ENCODE measurements around the gene VMP1. TPM values are rescaled to one million over a fixed set of nuclear protein-coding genes. Genes with fewer than 3 reads are reported as not detected.

VMP1 gene
- total and polyA plus RNA-seq, 2 of the 13 experiments (the other 11 are each of a cell fraction or from before 2014, with no cell fraction given): 186 to 271 TPM

- no peak for TF ChIP-seq ZNF280D (CRISPR knock-in tag; IDR thresholded peaks at IDR 0.05)
- TF ChIP-seq FOSL1 (CRISPR knock-in tag; IDR thresholded peaks at IDR 0.05; ENCODE audit: borderline replicate concordance): peak; percentile 92
- no peak for TF ChIP-seq E2F5 (CRISPR knock-in tag; conservative IDR thresholded peaks at IDR 0.05)
- peak; percentile 43; the same call in 1 of the 2 replicates for TF ChIP-seq FOXJ3 (CRISPR knock-in tag; IDR thresholded peaks at IDR 0.05; ENCODE audit: borderline replicate concordance)
- no peak for TF ChIP-seq CSRNP1 (CRISPR knock-in tag; IDR thresholded peaks at IDR 0.05)
- TF ChIP-seq YEATS4 (CRISPR knock-in tag; IDR thresholded peaks at IDR 0.05; ENCODE audit: borderline replicate concordance): no peak
- TF ChIP-seq ZNF230 (CRISPR knock-in tag; IDR thresholded peaks at IDR 0.05): no peak
- TF ChIP-seq FOXP1 (IDR thresholded peaks at IDR 0.05): no peak
- TF ChIP-seq FOXP1 (CRISPR knock-in tag; IDR thresholded peaks at IDR 0.05): no peak
- TF ChIP-seq SMAD9 (CRISPR knock-in tag; IDR thresholded peaks at IDR 0.05): no peak
- no peak for TF ChIP-seq ZNF567 (CRISPR knock-in tag; IDR thresholded peaks at IDR 0.05; ENCODE audit: borderline replicate concordance)
- TF ChIP-seq IRF1 (CRISPR knock-in tag; IDR thresholded peaks at IDR 0.05; ENCODE audit: low read depth): no peak
- TF ChIP-seq ZNF687 (CRISPR knock-in tag; IDR thresholded peaks at IDR 0.05): no peak
- no peak for TF ChIP-seq ZNF33A (CRISPR knock-in tag; IDR thresholded peaks at IDR 0.05; ENCODE audit: borderline replicate concordance)
- no peak for TF ChIP-seq NR0B2 (CRISPR knock-in tag; IDR thresholded peaks at IDR 0.05)
- TF ChIP-seq HCFC1 (IDR thresholded peaks at IDR 0.05; ENCODE audit: low read depth, low read length): no peak
- TF ChIP-seq CREB1 (IDR thresholded peaks at IDR 0.05): no peak
- TF ChIP-seq CREB1 (CRISPR knock-in tag; IDR thresholded peaks at IDR 0.05): no peak
- TF ChIP-seq ZBTB1 (CRISPR knock-in tag; IDR thresholded peaks at IDR 0.05; ENCODE audit: borderline replicate concordance): no peak
Observed at GRCh38 chr17:59785091-59785799, 77.8 kb downstream of the VMP1 start (continued).
